Daoy (cell line): ENCODE measurements around the gene GANAB. TPM values are rescaled to one million over a fixed set of nuclear protein-coding genes. Genes with fewer than 3 reads are reported as not detected.
"Not testable (repeated sequence)": the region's sequence is repeated elsewhere in the genome, so short reads cannot be mapped to it uniquely, and the experiment has no call there.

Source experiments
- DNase-seq: peaks from one replicate; pipeline ENCODE4 v3.0.0-alpha.2; 2015; ENCODE audit warnings: low read depth
- total RNA-seq: library from RNA; depleted of rRNA; stranded (reverse); fragments of >200 nt; shearing (Covaris generic); gene quantifications from 2 replicates; pipeline ENCODE4 v1.2.3, GENCODE V29; 2014

GANAB gene
- total RNA-seq, 1 experiment from 2014 or later = 165 TPM

GRCh38 chr11:62621567-62622470, 24.6 kb downstream of the GANAB start, which contains the start of gene B3GAT3:
TSS of gene B3GAT3 (minus strand) at chr11:62621986. CDS start at chr11:62621947, 39 bp downstream.
- DNase-seq = peak; percentile 99

DNA sequence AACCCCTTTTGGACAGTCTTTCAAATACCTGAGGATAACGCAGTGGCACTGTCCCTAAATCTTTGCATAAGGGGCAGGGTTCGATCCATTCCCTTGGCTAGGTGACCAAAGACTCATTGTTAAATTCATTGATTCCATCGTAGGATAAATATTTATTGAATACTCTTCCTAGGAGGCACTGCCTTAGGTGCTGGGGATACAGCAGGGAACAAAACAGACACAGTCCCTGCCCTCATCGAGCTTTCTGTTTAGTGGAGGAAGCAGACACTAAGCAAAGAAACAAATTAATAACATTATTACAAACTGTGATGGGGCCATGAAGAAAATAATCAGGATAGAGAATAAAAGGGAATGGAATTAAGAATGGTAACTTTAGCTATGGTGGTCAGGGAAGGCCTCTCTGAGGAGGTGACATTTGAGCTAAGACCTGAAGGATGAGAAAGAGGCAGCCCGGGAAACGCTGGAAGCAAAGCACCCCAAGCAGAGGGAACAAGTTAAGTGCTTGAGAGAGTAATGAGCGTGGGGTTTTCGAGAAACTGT, 25.3 kb downstream of the GANAB start:
- no peak for DNase-seq

DNA sequence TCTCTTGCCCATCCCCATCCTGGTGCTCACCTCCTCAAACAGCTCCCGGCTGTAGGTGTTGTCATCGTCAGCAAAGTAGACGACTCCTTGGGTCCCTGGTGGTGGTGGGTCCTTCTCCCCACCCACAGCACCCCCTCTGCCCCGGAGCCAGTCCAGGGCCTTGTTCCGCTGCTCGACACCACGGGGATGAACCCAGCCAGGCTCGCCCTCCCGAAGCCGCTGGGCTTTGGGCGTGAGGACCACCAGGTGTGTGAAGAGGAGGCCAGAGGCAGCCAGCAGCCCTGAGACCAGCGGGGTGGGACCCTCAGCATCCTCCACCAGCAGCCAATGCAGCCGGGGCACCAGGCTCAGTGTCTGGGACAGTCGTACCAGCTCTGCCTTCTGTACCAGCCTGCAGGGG, 29.5 kb downstream of the GANAB start:
- not testable (repeated sequence) for DNase-seq

GRCh38 chr11:62615521-62615920, 30.9 kb downstream of the GANAB start:
- DNase-seq = no peak

DNA sequence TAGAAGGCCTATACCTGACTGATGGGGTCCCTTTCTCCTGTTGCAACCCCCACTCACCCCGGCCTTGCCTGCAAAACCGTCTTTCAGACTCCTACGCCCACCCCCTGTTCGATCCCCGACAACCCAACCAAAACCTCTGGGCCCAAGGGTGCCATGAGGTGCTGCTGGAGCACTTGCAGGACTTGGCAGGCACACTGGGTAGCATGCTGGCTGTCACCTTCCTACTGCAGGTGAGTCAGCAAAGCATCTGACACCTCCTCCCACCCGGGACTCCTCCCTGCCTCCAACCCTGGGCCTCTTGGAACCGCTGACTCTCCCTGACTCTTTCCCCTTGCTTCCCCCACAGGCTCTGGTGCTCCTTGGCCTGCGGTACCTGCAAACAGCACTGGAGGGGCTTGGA, 32.1 kb downstream of the GANAB start:
- DNase-seq = peak; percentile 33

GRCh38 chr11:62613291-62613778, 33.1 kb downstream of the GANAB start:
- no peak for DNase-seq

- DNase-seq = peak; percentile 84
Observed at GRCh38 chr11:62612366-62613290, 33.8 kb downstream of the GANAB start, which contains the start of the genes EML3 and ROM1. TSS of gene EML3 (minus strand) at chr11:62612775. CDS start at chr11:62612457, 318 bp downstream. TSS of gene ROM1 (plus strand) at chr11:62613257. CDS start at chr11:62613282, 25 bp downstream.

DNA sequence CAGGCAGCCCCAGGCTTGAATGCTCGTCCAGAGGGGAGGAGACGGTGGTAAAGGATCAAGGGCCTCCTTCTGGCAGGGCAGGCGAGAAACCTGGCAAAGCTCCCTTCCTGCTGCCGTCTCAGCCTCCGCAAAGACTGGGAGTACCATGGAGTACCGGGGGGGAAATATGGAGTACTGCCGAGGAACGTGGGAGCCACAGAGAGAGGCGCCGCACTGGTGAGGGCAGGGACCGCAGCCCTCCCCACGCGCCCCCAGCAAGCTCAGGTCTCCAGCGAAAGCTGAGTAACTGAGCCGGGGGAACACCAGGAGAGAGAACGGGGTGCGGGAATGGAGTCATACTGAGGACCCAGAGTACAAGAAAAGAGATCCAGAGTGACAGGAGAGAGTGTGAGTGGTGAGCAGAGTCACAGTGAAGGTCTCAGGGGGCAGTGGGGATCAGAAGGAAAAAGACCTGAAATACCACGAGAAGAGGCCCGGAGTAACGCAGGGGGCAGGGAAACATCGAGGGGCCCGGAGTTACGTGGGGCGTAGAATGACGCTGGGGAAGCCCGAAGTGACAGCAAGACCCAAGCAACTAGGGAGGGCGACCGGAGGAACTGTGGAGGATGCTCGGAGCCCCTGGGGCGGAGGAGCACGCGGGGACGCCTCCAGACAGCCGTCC, 34.6 kb downstream of the GANAB start:
- peak; percentile 65 for DNase-seq

- no peak for DNase-seq
Observed at GRCh38 chr11:62610814-62611704, 35.4 kb downstream of the GANAB start.

DNA sequence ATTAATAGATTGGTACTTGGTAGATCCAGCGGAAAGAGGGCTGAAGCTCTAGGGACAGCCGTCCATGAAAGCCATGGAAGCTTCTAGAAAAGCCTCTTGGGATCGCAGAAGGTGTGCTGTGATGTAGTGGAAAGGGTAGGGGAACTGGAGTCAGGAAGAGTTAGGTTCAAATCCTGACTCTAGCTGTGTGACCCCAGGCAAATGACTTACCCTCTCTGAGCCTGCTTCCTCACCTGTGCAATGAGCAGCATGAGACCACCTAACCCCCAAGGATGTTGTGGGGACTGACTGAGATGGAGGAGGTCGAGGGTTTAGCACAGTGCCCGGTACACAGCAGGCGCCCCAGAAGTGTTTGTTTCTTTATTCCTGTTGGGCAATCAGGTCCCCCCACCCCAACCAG, 36.0 kb downstream of the GANAB start:
- DNase-seq = no peak

DNA sequence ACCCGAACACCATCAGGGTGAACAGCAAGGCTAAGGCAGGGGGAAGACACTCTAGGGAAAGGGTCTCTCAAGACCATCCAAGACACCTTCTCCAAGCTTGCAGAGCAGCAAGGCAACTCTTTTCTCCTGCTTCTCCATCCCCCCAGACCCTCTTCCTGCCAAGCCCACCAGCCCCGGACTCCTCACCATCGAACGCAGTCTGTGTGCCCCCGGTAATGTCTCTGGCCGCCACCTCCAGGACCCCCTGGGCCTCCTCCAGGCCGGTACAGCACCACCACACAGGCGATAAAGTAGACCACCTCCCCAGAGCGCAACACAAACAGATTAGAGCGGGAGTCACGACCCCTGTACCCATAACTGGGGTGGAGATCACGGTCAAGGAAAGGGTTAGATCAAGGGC, 37.6 kb downstream of the GANAB start:
- DNase-seq = no peak

- DNase-seq = no peak
Observed at GRCh38 chr11:62607714-62608113, 38.7 kb downstream of the GANAB start.

- DNase-seq = no peak
Observed at GRCh38 chr11:62605902-62606301, 40.5 kb downstream of the GANAB start.

GRCh38 chr11:62605467-62605866, 40.9 kb downstream of the GANAB start:
- no peak for DNase-seq

DNA sequence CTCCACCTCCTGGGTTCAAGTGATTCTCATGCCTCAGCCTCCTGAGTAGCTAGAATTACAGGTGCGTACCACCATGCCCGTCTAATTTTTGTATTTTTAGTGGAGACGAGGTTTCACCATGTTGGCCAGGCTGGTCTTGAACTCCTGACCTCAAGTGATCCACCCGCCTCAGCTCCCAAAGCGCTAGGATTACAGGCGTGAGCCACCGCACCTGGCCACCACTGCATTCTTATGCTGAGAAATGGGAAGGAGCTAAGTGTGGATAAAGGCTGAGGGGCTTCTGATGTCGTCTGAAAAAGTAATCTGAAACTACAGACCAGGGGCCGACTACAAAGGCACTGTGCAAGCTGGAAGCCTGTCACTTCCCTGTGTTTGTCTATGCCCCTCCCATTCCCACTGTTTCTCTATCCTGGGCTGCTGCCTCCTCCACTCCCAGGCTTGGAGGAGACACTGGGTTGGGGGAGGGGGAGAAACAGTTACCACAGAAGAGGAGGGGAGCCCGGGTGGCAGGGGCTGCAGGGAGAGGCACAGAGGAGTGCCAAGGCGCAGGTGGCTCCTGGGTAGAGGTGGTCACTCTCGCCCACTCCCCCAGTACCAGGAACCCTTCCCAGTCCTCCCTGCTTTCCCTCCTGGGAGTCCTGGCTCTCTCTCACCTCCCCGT, 41.8 kb downstream of the GANAB start:
- DNase-seq = no peak

DNA sequence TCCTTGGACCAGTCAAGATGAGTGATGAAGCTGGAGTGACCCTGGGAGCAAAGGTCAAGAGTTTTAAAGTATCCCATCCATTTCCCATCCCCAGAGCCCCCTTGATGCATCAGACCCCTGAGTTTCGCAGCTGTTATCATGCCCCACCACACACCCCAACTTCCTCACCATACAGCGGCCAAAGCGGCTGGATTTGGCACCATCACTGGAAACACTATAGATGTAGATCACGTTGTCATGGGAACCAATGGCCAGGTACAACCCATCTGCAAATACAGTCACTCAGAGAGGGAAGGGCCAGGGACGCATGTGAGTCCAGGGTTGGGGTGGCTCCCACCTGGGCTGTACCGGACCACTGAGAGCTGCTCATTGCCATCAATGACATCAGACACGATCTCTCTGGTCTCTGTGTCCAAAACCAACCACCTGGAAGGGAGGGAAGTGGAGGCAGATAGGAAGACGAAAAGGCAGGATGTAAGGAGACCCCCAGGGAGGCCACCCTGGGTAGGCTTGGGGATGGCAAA, 42.6 kb downstream of the GANAB start:
- no peak for DNase-seq

GRCh38 chr11:62603072-62603408, 43.4 kb downstream of the GANAB start:
- DNase-seq = no peak

- DNase-seq = peak; percentile 85
Observed at GRCh38 chr11:62602141-62603071, 44.0 kb downstream of the GANAB start.
